Measurements from ENCODE around the gene RNF138.
"Not testable (repeated sequence)": the region's sequence is repeated elsewhere in the genome, so short reads cannot be mapped to it uniquely, and the experiment has no call there.

The RNF138 gene

GRCh38 chr18:32158631-32159030, 67.0 kb downstream of the RNF138 start:
- DNase-seq; H3K27me3 ChIP-seq (replicated peaks in 2 of 5; ENCODE audit: control insufficient read depth in 4 of 5, insufficient read depth in 5 of 5, low read length in 4 of 5); POLR2A ChIA-PET; H3K36me3 ChIP-seq (ENCODE audit: control insufficient read depth in 4 of 4, insufficient read depth in 4 of 4, low read length in 3 of 4); H3K27ac ChIP-seq (ENCODE audit: insufficient read depth in 1 of 2, low read depth in 1 of 2, low read length in 2 of 2, poor library complexity in 1 of 2, severe bottlenecking in 2 of 2); H3K4me1 ChIP-seq (ENCODE audit: control extremely low read depth in 1 of 4, control insufficient read depth in 4 of 4, insufficient read depth in 4 of 4, low read length in 3 of 4); H3K4me3 ChIP-seq (ENCODE audit: control insufficient read depth in 1 of 7, extremely low read depth in 1 of 7, insufficient read depth in 4 of 7, low read depth in 2 of 7, low read length in 6 of 7); H3K9me3 ChIP-seq (ENCODE audit: control extremely low read depth in 1 of 5, control insufficient read depth in 4 of 5, insufficient read depth in 2 of 5, low read depth in 1 of 5, low read length in 4 of 5): not testable (repeated sequence)
- WGBS (ENCODE audit: insufficient coverage): 51% methylated on average over 3 of the region's 9 CpGs
- CTCF ChIA-PET: interaction anchor here (0.6 to 8.7 kb wide), 19 partner anchors 9 to 718 kb away, joined by 3 to 129 read pairs (median 5); partner anchors contain the start of gene GAREM1

DNA sequence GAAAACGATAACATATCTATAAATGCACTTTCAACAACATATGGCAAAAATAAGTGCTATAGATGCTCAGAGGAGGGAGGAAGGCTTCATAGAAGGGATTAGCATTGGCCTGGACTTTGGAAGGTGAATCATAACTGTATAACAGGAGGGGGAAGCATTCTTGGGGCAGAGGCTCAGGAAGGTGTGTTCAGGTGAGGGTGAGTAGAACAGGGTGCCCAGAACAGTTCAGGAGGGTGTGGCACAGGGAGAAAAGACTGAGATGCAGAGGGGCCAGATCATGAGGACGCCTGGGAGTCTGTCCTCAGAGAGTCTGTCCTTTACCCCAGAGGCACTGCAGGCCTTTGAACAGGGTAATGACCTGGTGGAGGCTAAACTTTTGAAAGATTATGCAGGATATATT, 68.9 kb downstream of the RNF138 start:
- H3K9me3 ChIP-seq (ENCODE audit: control extremely low read depth in 1 of 5, control insufficient read depth in 4 of 5, insufficient read depth in 2 of 5, low read depth in 1 of 5, low read length in 4 of 5): no peaks in the 10 kb centered on the region
- peaks cover 0 to 6% (median 2%) of the 10 kb centered on the region in 5 experiments for H3K27me3 ChIP-seq (replicated peaks in 2 of 5; ENCODE audit: control insufficient read depth in 4 of 5, insufficient read depth in 5 of 5, low read length in 4 of 5)
- peaks cover 0 to 6% (median 4%) of the 10 kb centered on the region in 4 experiments for H3K4me1 ChIP-seq (ENCODE audit: control extremely low read depth in 1 of 4, control insufficient read depth in 4 of 4, insufficient read depth in 4 of 4, low read length in 3 of 4)
- DNase-seq: no peak
- no peaks in the 10 kb centered on the region for H3K36me3 ChIP-seq (ENCODE audit: control insufficient read depth in 4 of 4, insufficient read depth in 4 of 4, low read length in 3 of 4)
- H3K27ac ChIP-seq (ENCODE audit: insufficient read depth in 1 of 2, low read depth in 1 of 2, low read length in 2 of 2, poor library complexity in 1 of 2, severe bottlenecking in 2 of 2): no peak overlapping the region
- ChIA-PET POLR2A (no interaction called here), CTCF (interaction anchor here (8.7 kb wide), 1 partner anchor 390 kb away, joined by 129 read pairs; no protein-coding TSS in a partner anchor)
- WGBS (ENCODE audit: insufficient coverage): 100% methylated on average over 1 of the region's 2 CpGs
- no peak overlapping the region for H3K4me3 ChIP-seq (ENCODE audit: control insufficient read depth in 1 of 7, extremely low read depth in 1 of 7, insufficient read depth in 4 of 7, low read depth in 2 of 7, low read length in 6 of 7)

GRCh38 chr18:32167980-32168730, 76.5 kb downstream of the RNF138 start:
- no peaks in the 10 kb centered on the region for H3K9me3 ChIP-seq (ENCODE audit: control extremely low read depth in 1 of 5, control insufficient read depth in 4 of 5, insufficient read depth in 2 of 5, low read depth in 1 of 5, low read length in 4 of 5)
- POLR2A ChIA-PET: no interaction called here
- no peak overlapping the region for H3K27ac ChIP-seq (ENCODE audit: insufficient read depth in 1 of 2, low read depth in 1 of 2, low read length in 2 of 2, poor library complexity in 1 of 2, severe bottlenecking in 2 of 2)
- no peaks in the 10 kb centered on the region for H3K4me1 ChIP-seq (ENCODE audit: control extremely low read depth in 1 of 4, control insufficient read depth in 4 of 4, insufficient read depth in 4 of 4, low read length in 3 of 4)
- no peaks in the 10 kb centered on the region for H3K36me3 ChIP-seq (ENCODE audit: control insufficient read depth in 4 of 4, insufficient read depth in 4 of 4, low read length in 3 of 4)
- H3K4me3 ChIP-seq (ENCODE audit: control insufficient read depth in 1 of 7, extremely low read depth in 1 of 7, insufficient read depth in 4 of 7, low read depth in 2 of 7, low read length in 6 of 7): no peak overlapping the region
- peaks cover 0 to 2% (median 0%) of the 10 kb centered on the region in 5 experiments for H3K27me3 ChIP-seq (replicated peaks in 2 of 5; ENCODE audit: control insufficient read depth in 4 of 5, insufficient read depth in 5 of 5, low read length in 4 of 5)
- WGBS (ENCODE audit: insufficient coverage): 100% methylated on average over 3 of the region's 3 CpGs
- no peak for DNase-seq
- CTCF ChIA-PET: interaction anchor here (1.5 to 2.0 kb wide), 3 partner anchors 10 to 384 kb away, joined by 3 to 9 read pairs (median 8); no protein-coding TSS in a partner anchor

GRCh38 chr18:32173654-32174053, 82.0 kb downstream of the RNF138 start:
- Histone ChIP-seq H3K4me3 (ENCODE audit: control insufficient read depth in 1 of 7, extremely low read depth in 1 of 7, insufficient read depth in 4 of 7, low read depth in 2 of 7, low read length in 6 of 7) (no peak overlapping the region), H3K27ac (ENCODE audit: insufficient read depth in 1 of 2, low read depth in 1 of 2, low read length in 2 of 2, poor library complexity in 1 of 2, severe bottlenecking in 2 of 2) (no peak overlapping the region), H3K27me3 (replicated peaks in 2 of 5; ENCODE audit: control insufficient read depth in 4 of 5, insufficient read depth in 5 of 5, low read length in 4 of 5) (peaks cover 0 to 2% (median 0%) of the 10 kb centered on the region in 5 experiments), H3K36me3 (ENCODE audit: control insufficient read depth in 4 of 4, insufficient read depth in 4 of 4, low read length in 3 of 4) (no peaks in the 10 kb centered on the region), H3K9me3 (ENCODE audit: control extremely low read depth in 1 of 5, control insufficient read depth in 4 of 5, insufficient read depth in 2 of 5, low read depth in 1 of 5, low read length in 4 of 5) (no peaks in the 10 kb centered on the region), H3K4me1 (ENCODE audit: control extremely low read depth in 1 of 4, control insufficient read depth in 4 of 4, insufficient read depth in 4 of 4, low read length in 3 of 4) (no peaks in the 10 kb centered on the region)
- DNase-seq: no peak
- ChIA-PET POLR2A (no interaction called here), CTCF (no interaction called here)
- WGBS (ENCODE audit: insufficient coverage): no CpG with 5 or more reads among the region's 3 CpGs

DNA sequence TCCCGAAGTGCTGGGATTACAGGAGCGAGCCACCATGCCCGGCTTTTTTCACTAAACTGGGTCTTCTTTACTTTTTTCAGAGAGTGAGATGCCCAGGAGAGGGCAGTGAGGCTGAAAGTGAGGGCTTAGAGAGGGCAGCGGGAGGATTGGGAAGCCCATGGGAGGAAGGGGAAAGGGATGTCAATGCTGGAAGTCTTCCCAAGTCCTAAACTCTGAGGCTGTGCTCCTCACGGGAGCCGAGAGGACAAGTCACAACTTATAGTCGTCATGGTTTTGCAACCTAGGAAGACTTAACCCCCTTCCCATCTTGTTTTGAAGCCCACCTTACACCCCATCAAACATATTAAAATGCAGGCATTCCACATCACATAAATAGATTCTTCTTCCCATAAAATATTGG, 83.0 kb downstream of the RNF138 start:
- Histone ChIP-seq H3K9me3 (ENCODE audit: control extremely low read depth in 1 of 5, control insufficient read depth in 4 of 5, insufficient read depth in 2 of 5, low read depth in 1 of 5, low read length in 4 of 5) (no peaks in the 10 kb centered on the region), H3K27me3 (replicated peaks in 2 of 5; ENCODE audit: control insufficient read depth in 4 of 5, insufficient read depth in 5 of 5, low read length in 4 of 5) (peaks cover 0 to 2% (median 0%) of the 10 kb centered on the region in 5 experiments), H3K4me3 (ENCODE audit: control insufficient read depth in 1 of 7, extremely low read depth in 1 of 7, insufficient read depth in 4 of 7, low read depth in 2 of 7, low read length in 6 of 7) (no peak overlapping the region), H3K4me1 (ENCODE audit: control extremely low read depth in 1 of 4, control insufficient read depth in 4 of 4, insufficient read depth in 4 of 4, low read length in 3 of 4) (no peaks in the 10 kb centered on the region), H3K27ac (ENCODE audit: insufficient read depth in 1 of 2, low read depth in 1 of 2, low read length in 2 of 2, poor library complexity in 1 of 2, severe bottlenecking in 2 of 2) (no peak overlapping the region), H3K36me3 (ENCODE audit: control insufficient read depth in 4 of 4, insufficient read depth in 4 of 4, low read length in 3 of 4) (no peaks in the 10 kb centered on the region)
- ChIA-PET CTCF (no interaction called here), POLR2A (no interaction called here)
- no peak for DNase-seq
- 90% methylated on average over 5 of the region's 7 CpGs for whole genome bisulfite sequencing (ENCODE audit: insufficient coverage)

DNA sequence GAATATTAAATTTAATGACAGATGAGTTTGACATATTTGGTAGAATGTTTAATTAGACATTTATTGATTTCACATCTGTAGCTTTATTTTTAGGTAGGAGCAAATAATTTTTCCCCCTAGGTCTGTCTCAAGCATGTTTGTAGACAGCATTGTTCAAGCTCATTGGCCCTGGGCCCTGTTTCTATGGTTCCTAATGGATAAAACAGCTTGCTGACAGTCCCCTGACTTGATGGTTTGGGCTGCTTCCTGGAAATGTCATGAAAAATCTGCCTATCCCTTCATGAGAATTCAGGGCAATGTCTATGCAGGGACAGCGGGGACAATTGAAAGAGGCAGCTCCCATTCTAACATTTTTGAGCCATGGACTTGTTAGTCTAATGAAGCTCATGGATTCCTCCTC, 83.6 kb downstream of the RNF138 start:
- WGBS (ENCODE audit: insufficient coverage): no CpG with 5 or more reads among the region's 1 CpG
- CTCF ChIA-PET: no interaction called here
- POLR2A ChIA-PET: no interaction called here

GRCh38 chr18:32176745-32177144, 85.1 kb downstream of the RNF138 start:
- CTCF ChIA-PET; H3K4me1 ChIP-seq (ENCODE audit: control extremely low read depth in 1 of 4, control insufficient read depth in 4 of 4, insufficient read depth in 4 of 4, low read length in 3 of 4); POLR2A ChIA-PET; H3K4me3 ChIP-seq (ENCODE audit: control insufficient read depth in 1 of 7, extremely low read depth in 1 of 7, insufficient read depth in 4 of 7, low read depth in 2 of 7, low read length in 6 of 7); H3K36me3 ChIP-seq (ENCODE audit: control insufficient read depth in 4 of 4, insufficient read depth in 4 of 4, low read length in 3 of 4); H3K27me3 ChIP-seq (replicated peaks in 2 of 5; ENCODE audit: control insufficient read depth in 4 of 5, insufficient read depth in 5 of 5, low read length in 4 of 5); DNase-seq; H3K9me3 ChIP-seq (ENCODE audit: control extremely low read depth in 1 of 5, control insufficient read depth in 4 of 5, insufficient read depth in 2 of 5, low read depth in 1 of 5, low read length in 4 of 5); H3K27ac ChIP-seq (ENCODE audit: insufficient read depth in 1 of 2, low read depth in 1 of 2, low read length in 2 of 2, poor library complexity in 1 of 2, severe bottlenecking in 2 of 2): not testable (repeated sequence)
- WGBS (ENCODE audit: insufficient coverage): no CpG with 5 or more reads among the region's 1 CpG

More for the DNA sequence above, 83.6 kb downstream of the RNF138 start:
- DNase-seq: no peak
- Histone ChIP-seq H3K4me3 (ENCODE audit: control insufficient read depth in 1 of 7, extremely low read depth in 1 of 7, insufficient read depth in 4 of 7, low read depth in 2 of 7, low read length in 6 of 7) (no peak overlapping the region), H3K27ac (ENCODE audit: insufficient read depth in 1 of 2, low read depth in 1 of 2, low read length in 2 of 2, poor library complexity in 1 of 2, severe bottlenecking in 2 of 2) (no peak overlapping the region), H3K4me1 (ENCODE audit: control extremely low read depth in 1 of 4, control insufficient read depth in 4 of 4, insufficient read depth in 4 of 4, low read length in 3 of 4) (no peaks in the 10 kb centered on the region), H3K36me3 (ENCODE audit: control insufficient read depth in 4 of 4, insufficient read depth in 4 of 4, low read length in 3 of 4) (no peaks in the 10 kb centered on the region), H3K27me3 (replicated peaks in 2 of 5; ENCODE audit: control insufficient read depth in 4 of 5, insufficient read depth in 5 of 5, low read length in 4 of 5) (peaks cover 0 to 2% (median 0%) of the 10 kb centered on the region in 5 experiments), H3K9me3 (ENCODE audit: control extremely low read depth in 1 of 5, control insufficient read depth in 4 of 5, insufficient read depth in 2 of 5, low read depth in 1 of 5, low read length in 4 of 5) (no peaks in the 10 kb centered on the region)
